ENCODE results near the gene FCRL1. TPM values are rescaled to one million over a fixed set of nuclear protein-coding genes. Genes with fewer than 3 reads are reported as not detected.

FCRL1 gene
- total and polyA plus RNA-seq, 10 of the 15 experiments (the other 5 are each of a cell fraction or from before 2014, with no cell fraction given) = 0.23 to 2.4 (median 0.87) TPM; not detected in 2

DNA sequence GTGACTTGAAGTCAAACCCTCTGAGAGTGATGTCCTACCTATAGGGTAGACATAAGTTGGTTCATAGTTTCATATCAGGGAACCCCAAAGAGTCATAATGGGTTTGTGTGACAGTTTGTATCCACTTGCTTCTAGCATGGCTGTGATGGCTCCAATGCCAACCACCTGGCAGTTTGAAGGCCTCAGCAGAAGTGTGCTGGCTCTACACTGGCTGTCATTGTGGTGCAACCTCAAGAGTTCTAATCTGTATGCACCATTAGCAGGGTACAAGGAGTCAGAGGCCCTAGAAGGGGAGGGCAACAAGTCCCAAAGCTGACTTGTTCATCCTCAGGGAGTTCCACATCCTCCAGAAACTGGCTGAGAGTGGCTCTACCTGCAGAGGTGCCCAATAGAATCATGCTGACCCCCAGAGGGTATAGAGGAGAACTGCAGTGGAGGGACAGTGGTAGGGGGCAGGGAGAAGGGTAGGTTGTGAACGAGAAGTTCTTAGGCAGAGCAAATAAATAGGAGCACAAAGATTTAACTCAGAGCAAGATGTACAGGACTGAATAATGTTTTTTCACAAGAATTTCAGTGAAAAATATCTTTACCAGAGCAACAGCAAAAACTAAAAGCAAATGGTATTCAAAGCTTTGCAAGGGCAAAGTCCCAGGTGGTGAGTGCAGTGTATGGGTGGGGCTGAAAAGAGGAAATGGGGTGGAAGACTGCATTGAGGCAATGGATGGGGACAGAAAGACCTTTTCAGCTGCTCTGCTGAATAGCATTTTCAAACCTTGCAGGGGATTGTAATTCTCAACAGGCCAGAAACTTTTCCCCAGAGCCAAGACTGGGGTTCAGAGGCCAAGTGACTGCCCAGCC, 46.2 kb downstream of the FCRL1 start (continued):
- TF ChIP-seq ASH2L (IDR thresholded peaks at IDR 0.05; ENCODE audit: borderline replicate concordance, low read depth) (no peak), ZSCAN29 (IDR thresholded peaks at IDR 0.05) (no peak), NBN (IDR thresholded peaks at IDR 0.05) (peak; percentile 74), RAD51 (IDR thresholded peaks at IDR 0.05) (no peak), PAX5 (IDR thresholded peaks at IDR 0.05; ENCODE audit: borderline replicate concordance, low read depth, low read length) (no peak), ZNF274 (IDR thresholded peaks at IDR 0.05; ENCODE audit: insufficient read depth, insufficient read length) (no peak), EED (IDR thresholded peaks at IDR 0.05; ENCODE audit: low read depth) (peak; percentile 10; the same call in 1 of the 2 replicates), STAT3 (IDR thresholded peaks at IDR 0.05; ENCODE audit: low read depth, low read length) (no peak), SPI1 (IDR thresholded peaks at IDR 0.05; ENCODE audit: borderline replicate concordance, insufficient read depth, low read depth, low read length) (peak; percentile 89), TCF12 (IDR thresholded peaks at IDR 0.05; ENCODE audit: low read depth, low read length) (no peak), RAD21 (IDR thresholded peaks at IDR 0.05; ENCODE audit: insufficient read depth, low read depth, low read length) (peak; percentile 89), SMC3 (IDR thresholded peaks at IDR 0.05; ENCODE audit: borderline replicate concordance, low read length) (peak; percentile 38; the same call in 1 of the 2 replicates), SP1 (IDR thresholded peaks at IDR 0.05; ENCODE audit: low read depth, low read length) (no peak)
- TF ChIP-seq, protein P1, sequence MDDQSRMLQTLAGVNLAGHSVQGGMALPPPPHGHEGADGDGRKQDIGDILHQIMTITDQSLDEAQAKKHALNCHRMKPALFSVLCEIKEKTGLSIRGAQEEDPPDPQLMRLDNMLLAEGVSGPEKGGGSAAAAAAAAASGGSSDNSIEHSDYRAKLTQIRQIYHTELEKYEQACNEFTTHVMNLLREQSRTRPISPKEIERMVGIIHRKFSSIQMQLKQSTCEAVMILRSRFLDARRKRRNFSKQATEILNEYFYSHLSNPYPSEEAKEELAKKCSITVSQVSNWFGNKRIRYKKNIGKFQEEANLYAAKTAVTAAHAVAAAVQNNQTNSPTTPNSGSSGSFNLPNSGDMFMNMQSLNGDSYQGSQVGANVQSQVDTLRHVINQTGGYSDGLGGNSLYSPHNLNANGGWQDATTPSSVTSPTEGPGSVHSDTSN (IDR thresholded peaks at IDR 0.05; ENCODE audit: insufficient replicate concordance, low read depth, low read length) = no peak
- TF ChIP-seq, protein P2, sequence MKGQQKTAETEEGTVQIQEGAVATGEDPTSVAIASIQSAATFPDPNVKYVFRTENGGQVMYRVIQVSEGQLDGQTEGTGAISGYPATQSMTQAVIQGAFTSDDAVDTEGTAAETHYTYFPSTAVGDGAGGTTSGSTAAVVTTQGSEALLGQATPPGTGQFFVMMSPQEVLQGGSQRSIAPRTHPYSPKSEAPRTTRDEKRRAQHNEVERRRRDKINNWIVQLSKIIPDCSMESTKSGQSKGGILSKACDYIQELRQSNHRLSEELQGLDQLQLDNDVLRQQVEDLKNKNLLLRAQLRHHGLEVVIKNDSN (IDR thresholded peaks at IDR 0.05; ENCODE audit: borderline replicate concordance, extremely low read length, insufficient read depth, low read depth, low read length) = no peak
- TF ChIP-seq, protein P3, sequence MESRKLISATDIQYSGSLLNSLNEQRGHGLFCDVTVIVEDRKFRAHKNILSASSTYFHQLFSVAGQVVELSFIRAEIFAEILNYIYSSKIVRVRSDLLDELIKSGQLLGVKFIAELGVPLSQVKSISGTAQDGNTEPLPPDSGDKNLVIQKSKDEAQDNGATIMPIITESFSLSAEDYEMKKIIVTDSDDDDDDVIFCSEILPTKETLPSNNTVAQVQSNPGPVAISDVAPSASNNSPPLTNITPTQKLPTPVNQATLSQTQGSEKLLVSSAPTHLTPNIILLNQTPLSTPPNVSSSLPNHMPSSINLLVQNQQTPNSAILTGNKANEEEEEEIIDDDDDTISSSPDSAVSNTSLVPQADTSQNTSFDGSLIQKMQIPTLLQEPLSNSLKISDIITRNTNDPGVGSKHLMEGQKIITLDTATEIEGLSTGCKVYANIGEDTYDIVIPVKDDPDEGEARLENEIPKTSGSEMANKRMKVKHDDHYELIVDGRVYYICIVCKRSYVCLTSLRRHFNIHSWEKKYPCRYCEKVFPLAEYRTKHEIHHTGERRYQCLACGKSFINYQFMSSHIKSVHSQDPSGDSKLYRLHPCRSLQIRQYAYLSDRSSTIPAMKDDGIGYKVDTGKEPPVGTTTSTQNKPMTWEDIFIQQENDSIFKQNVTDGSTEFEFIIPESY (IDR thresholded peaks at IDR 0.05) = no peak
